ENCODE data around the gene ZFP57. TPM values are rescaled to one million over a fixed set of nuclear protein-coding genes. Genes with fewer than 3 reads are reported as not detected.

Gene ZFP57
- total RNA-seq, 1 experiment from 2014 or later: 0.23 TPM

DNA sequence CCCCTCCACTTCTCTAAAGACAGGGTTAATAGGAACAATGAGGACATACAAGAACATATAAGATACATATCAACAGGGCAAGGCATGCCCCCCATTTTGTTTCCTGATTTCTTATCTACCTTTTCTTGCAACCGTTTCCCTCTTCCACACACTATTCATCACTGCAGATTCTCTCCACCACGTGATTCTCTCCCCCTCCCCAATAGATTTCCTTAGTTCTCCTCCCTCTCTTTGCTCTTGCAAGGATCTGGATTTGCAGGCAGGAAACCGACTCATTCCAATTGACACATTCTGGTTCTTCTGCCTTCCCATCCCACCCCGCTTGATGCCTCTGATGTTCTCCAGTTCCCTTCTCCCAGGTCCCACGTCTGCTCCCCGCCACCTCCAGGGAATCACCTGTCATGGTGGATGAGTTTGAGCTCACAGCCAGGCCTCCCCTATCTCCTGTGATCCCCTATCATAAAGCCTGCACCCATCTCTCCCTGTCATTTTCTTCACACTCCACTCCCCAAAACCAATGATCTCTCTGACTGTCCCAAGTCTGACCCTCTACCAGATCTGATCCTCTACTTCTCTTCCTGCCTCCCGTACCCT lies 55.5 kb downstream of the ZFP57 start:
- no peaks in the 10 kb centered on the region for H3K9me3 Mint-ChIP-seq (ENCODE audit: unreplicated experiment)
- DNase-seq (ENCODE audit: unreplicated experiment): no peak
- H3K27me3 Mint-ChIP-seq (ENCODE audit: insufficient read depth, unreplicated experiment): no peaks in the 10 kb centered on the region
- POLR2A ChIA-PET: no interaction called here
- TF ChIP-seq, protein P1, sequence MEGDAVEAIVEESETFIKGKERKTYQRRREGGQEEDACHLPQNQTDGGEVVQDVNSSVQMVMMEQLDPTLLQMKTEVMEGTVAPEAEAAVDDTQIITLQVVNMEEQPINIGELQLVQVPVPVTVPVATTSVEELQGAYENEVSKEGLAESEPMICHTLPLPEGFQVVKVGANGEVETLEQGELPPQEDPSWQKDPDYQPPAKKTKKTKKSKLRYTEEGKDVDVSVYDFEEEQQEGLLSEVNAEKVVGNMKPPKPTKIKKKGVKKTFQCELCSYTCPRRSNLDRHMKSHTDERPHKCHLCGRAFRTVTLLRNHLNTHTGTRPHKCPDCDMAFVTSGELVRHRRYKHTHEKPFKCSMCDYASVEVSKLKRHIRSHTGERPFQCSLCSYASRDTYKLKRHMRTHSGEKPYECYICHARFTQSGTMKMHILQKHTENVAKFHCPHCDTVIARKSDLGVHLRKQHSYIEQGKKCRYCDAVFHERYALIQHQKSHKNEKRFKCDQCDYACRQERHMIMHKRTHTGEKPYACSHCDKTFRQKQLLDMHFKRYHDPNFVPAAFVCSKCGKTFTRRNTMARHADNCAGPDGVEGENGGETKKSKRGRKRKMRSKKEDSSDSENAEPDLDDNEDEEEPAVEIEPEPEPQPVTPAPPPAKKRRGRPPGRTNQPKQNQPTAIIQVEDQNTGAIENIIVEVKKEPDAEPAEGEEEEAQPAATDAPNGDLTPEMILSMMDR (IDR thresholded peaks at IDR 0.05; ENCODE audit: unreplicated experiment): no peak
- CTCF ChIA-PET: interaction anchor here (1.0 to 1.1 kb wide), 2 partner anchors 18 to 28 kb away, joined by 4 to 5 read pairs; no protein-coding TSS in a partner anchor
- H3K36me3 Mint-ChIP-seq (ENCODE audit: insufficient read depth, unreplicated experiment): peaks cover 25% of the 10 kb centered on the region
- intact Hi-C loops (cut with micrococcal nuclease): no loop called here
- no peak overlapping the region for H3K27ac Mint-ChIP-seq (ENCODE audit: low read depth, unreplicated experiment)
- peaks cover 16% of the 10 kb centered on the region for H3K4me1 Mint-ChIP-seq (ENCODE audit: insufficient read depth, unreplicated experiment)
- BruUV-seq (replicated peaks): no TSS peak
- no peak overlapping the region for H3K4me3 Mint-ChIP-seq (ENCODE audit: unreplicated experiment)

DNA sequence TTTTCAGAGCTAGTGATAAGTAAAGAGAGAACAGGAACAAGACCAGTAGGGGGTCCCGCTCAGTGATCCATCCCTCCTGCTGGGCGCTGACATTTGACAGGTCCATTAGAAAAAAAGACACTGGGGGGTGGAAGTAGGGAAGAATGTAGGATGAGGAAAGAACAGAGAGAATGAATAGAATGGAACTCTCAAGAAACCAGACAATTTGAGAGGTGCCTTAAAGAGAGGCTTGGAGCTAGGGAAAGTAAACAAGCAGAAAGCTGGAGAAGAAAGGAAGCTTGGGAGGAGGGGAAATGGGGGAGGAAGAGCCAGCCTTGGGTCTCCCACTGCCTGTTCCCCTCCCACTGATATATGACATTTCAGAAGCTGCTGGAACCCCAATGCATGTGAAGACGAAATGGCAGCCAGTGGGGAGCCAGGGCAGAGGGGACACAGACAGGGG lies 56.4 kb downstream of the ZFP57 start:
- no peak overlapping the region for H3K4me3 Mint-ChIP-seq (ENCODE audit: unreplicated experiment)
- no peak for DNase-seq (ENCODE audit: unreplicated experiment)
- H3K27ac Mint-ChIP-seq (ENCODE audit: low read depth, unreplicated experiment): no peak overlapping the region
- no TSS peak for BruUV-seq (replicated peaks)
- peaks cover 16% of the 10 kb centered on the region for H3K4me1 Mint-ChIP-seq (ENCODE audit: insufficient read depth, unreplicated experiment)
- H3K9me3 Mint-ChIP-seq (ENCODE audit: unreplicated experiment): no peaks in the 10 kb centered on the region
- intact Hi-C loops (cut with micrococcal nuclease): no loop called here
- ChIA-PET CTCF (interaction anchor here (0.9 to 1.0 kb wide), 2 partner anchors 29 to 72 kb away, joined by 3 to 5 read pairs; no protein-coding TSS in a partner anchor), POLR2A (no interaction called here)
- TF ChIP-seq, protein P1 (IDR thresholded peaks at IDR 0.05; ENCODE audit: unreplicated experiment): no peak
- H3K36me3 Mint-ChIP-seq (ENCODE audit: insufficient read depth, unreplicated experiment): peaks cover 33% of the 10 kb centered on the region
- H3K27me3 Mint-ChIP-seq (ENCODE audit: insufficient read depth, unreplicated experiment): no peaks in the 10 kb centered on the region

Other genes starting within 250 kb of the ZFP57 start
- not detected in 2 replicates for gene OR10C1, start 241.8 kb downstream of the ZFP57 start, total RNA-seq (2022)
- gene OR11A1, start 224.1 kb downstream of the ZFP57 start, total RNA-seq (2022): not detected in 2 replicates
- gene OR2H1, start 224.0 kb downstream of the ZFP57 start, total RNA-seq (2022): not detected in 2 replicates
- not detected in 2 replicates for gene MAS1L, start 193.2 kb downstream of the ZFP57 start, total RNA-seq (2022)
- gene UBD, start 121.4 kb downstream of the ZFP57 start, total RNA-seq (2022): not detected in 2 replicates
- gene OR2H2, start 96.0 kb downstream of the ZFP57 start, total RNA-seq (2022): not detected in 2 replicates
- 38.8 and 43.9 TPM in 2 replicates for gene GABBR1, start 48.0 kb downstream of the ZFP57 start, total RNA-seq (2022)
- not detected in 2 replicates for gene MOG, start 24.1 kb downstream of the ZFP57 start, total RNA-seq (2022)
- 16.9 and 28.5 TPM in 2 replicates for gene HLA-F, start 42.3 kb upstream of the ZFP57 start, total RNA-seq (2022)
- gene HLA-G, start 146.7 kb upstream of the ZFP57 start, total RNA-seq (2022): not detected in 2 replicates

Measured in MCF 10A (cell line).